Liver (tissue), 9 donors: ENCODE data around the gene BAG2. TPM values are rescaled to one million over a fixed set of nuclear protein-coding genes. Genes with fewer than 3 reads are reported as not detected.

Source experiments
- DNase-seq: peaks from one replicate; pipeline ENCODE4 v3.0.0-alpha.2; 2017; ENCODE audit warnings: low spot score
- H3K27ac ChIP-seq, 2 donors: one replicate each; pipeline ENCODE4 v1.7.0; 2013; ENCODE audit warnings: inconsistent platforms in 2 of 2, low read length in 2 of 2, control low read depth in 1 of 2, low read depth in 1 of 2, mild to moderate bottlenecking in 1 of 2
- H3K27me3 ChIP-seq, 4 donors: one replicate each; pipeline versions ENCODE4 v1.6.1 to v1.7.0; 2013; ENCODE audit warnings: low read length in 3 of 4, inconsistent platforms in 1 of 4, mild to moderate bottlenecking in 1 of 4, moderate library complexity in 1 of 4; ENCODE audit not compliant: control insufficient read depth in 4 of 4, insufficient read depth in 4 of 4
- H3K36me3 ChIP-seq, 4 donors: one replicate each; pipeline versions ENCODE4 v1.6.1 to v1.7.0; 2013; ENCODE audit warnings: low read length in 3 of 4, mild to moderate bottlenecking in 3 of 4, low read depth in 1 of 4, moderate library complexity in 1 of 4; ENCODE audit not compliant: control insufficient read depth in 4 of 4, insufficient read depth in 3 of 4
- H3K4me1 ChIP-seq, 4 donors: one replicate each; pipeline versions ENCODE4 v1.6.1 to v1.7.0; 2013; ENCODE audit warnings: low read length in 3 of 4, mild to moderate bottlenecking in 3 of 4, moderate library complexity in 1 of 4; ENCODE audit not compliant: control insufficient read depth in 4 of 4, insufficient read depth in 4 of 4
- H3K4me3 ChIP-seq, 3 donors: one replicate each; pipeline versions ENCODE4 v1.6.1 to v1.7.0; 2013; ENCODE audit warnings: low read length in 3 of 3, control low read depth in 1 of 3, low read depth in 1 of 3, mild to moderate bottlenecking in 1 of 3
- H3K9ac ChIP-seq, 2 donors: one replicate each; pipeline ENCODE4 v1.7.0; 2013; ENCODE audit warnings: low read length in 2 of 2, mild to moderate bottlenecking in 2 of 2, moderate library complexity in 2 of 2, control low read depth in 1 of 2, low read depth in 1 of 2
- H3K9me3 ChIP-seq, 4 donors: one replicate each; pipeline versions ENCODE4 v1.6.1 to v1.7.0; 2013; ENCODE audit warnings: low read length in 3 of 4; ENCODE audit not compliant: control insufficient read depth in 4 of 4
- EGR1 ChIP-seq, 2 donors: IDR thresholded peaks; 2 replicates each; pipeline ENCODE4 v1.6.1; 2016 to 2018; ENCODE audit warnings: antibody characterized with exemption in 2 of 2, low read depth in 2 of 2
- FOXA1 ChIP-seq: IDR thresholded peaks from 2 replicates; pipeline ENCODE4 v1.6.1; 2016; ENCODE audit warnings: antibody characterized with exemption
- FOXA2 ChIP-seq: IDR thresholded peaks from 2 replicates; pipeline ENCODE4 v1.6.1; 2016; ENCODE audit warnings: antibody characterized with exemption
- GABPA ChIP-seq, 2 donors: IDR thresholded peaks in 1 of 2; conservative IDR thresholded peaks in 1 of 2; 2 replicates each; pipeline ENCODE4 v1.6.1; 2016; ENCODE audit warnings: antibody characterized with exemption in 2 of 2, mild to moderate bottlenecking in 1 of 2, moderate library complexity in 1 of 2
- HNF4A ChIP-seq, 2 donors: conservative IDR thresholded peaks; 2 replicates each; pipeline ENCODE4 v1.6.1; 2016; ENCODE audit warnings: antibody characterized with exemption in 2 of 2, mild to moderate bottlenecking in 2 of 2
- HNF4G ChIP-seq: IDR thresholded peaks from 2 replicates; pipeline ENCODE4 v1.6.1; 2016; ENCODE audit warnings: antibody characterized with exemption
- JUND ChIP-seq, 2 donors: IDR thresholded peaks; 2 replicates each; pipeline ENCODE4 v1.6.1; 2016; ENCODE audit warnings: antibody characterized with exemption in 2 of 2
- NR2F2 ChIP-seq: IDR thresholded peaks from 2 replicates; pipeline ENCODE4 v1.6.1; 2016; ENCODE audit warnings: antibody characterized with exemption
- RAD21 ChIP-seq, 2 donors: IDR thresholded peaks; 2 replicates each; pipeline ENCODE4 v1.6.1; 2016; ENCODE audit warnings: antibody characterized with exemption in 2 of 2, mild to moderate bottlenecking in 2 of 2
- RXRA ChIP-seq, 2 donors: IDR thresholded peaks; 2 replicates each; pipeline ENCODE4 v1.6.1; 2017 to 2018; ENCODE audit warnings: antibody characterized with exemption in 2 of 2, mild to moderate bottlenecking in 1 of 2
- SP1 ChIP-seq: IDR thresholded peaks from 2 replicates; pipeline ENCODE4 v1.6.1; 2018; ENCODE audit warnings: antibody characterized with exemption, mild to moderate bottlenecking
- TAF1 ChIP-seq: conservative IDR thresholded peaks from 2 replicates; pipeline ENCODE4 v1.6.1; 2016; ENCODE audit warnings: antibody characterized with exemption, mild to moderate bottlenecking
- YY1 ChIP-seq: IDR thresholded peaks from 2 replicates; pipeline ENCODE4 v1.6.1; 2016; ENCODE audit warnings: antibody characterized with exemption, mild to moderate bottlenecking
- WGBS: extraction: QIAGEN DNeasy Blood & Tissue Kit; methylation state at CpG from one replicate; pipeline ENCODE4 v1.1.7; 2013; 5-methylcytosine and 5-hydroxymethylcytosine counted together
- polyA plus RNA-seq, 2 donors: library from polyadenylated mRNA; stranded (reverse) in 1 of 2; unstranded in 1 of 2; fragments of 200-250 nt in 1 of 2; fragments of >200 nt in 1 of 2; fragmentation: Nextera tagmentation in 1 of 2; extraction: Ambion mirVana in 1 of 2; gene quantifications; one replicate each; pipeline versions ENCODE4 v1.2.1 to v1.2.3, GENCODE V29; 2013 to 2015
- total RNA-seq, 2 donors: library from RNA; depleted of rRNA; stranded (reverse); fragments of >200 nt; gene quantifications; one replicate each; pipeline ENCODE4 v1.2.3, GENCODE V29; 2014
- TF ChIP-seq, protein P1 (sequence below): IDR thresholded peaks from 2 replicates; pipeline ENCODE4 v1.6.1; 2016; ENCODE audit warnings: antibody characterized with exemption, mild to moderate bottlenecking
- TF ChIP-seq, protein P2 (sequence below): fragments of 150-350 bp; IDR thresholded peaks from 2 replicates; pipeline ENCODE4 v1.5.1; 2017; ENCODE audit warnings: improper control_type of control experiment, low read depth, low read length; ENCODE audit not compliant: missing input control
- TF ChIP-seq, protein P3 (sequence below): IDR thresholded peaks from 2 replicates; pipeline ENCODE4 v1.6.1; 2016; ENCODE audit warnings: antibody characterized with exemption
- TF ChIP-seq, protein P4 (sequence below): IDR thresholded peaks from 2 replicates; pipeline ENCODE4 v1.6.1; 2016; ENCODE audit warnings: antibody characterized with exemption
- donor health status: healthy.
- donor health status: healthy.
- donor health status: healthy.
- donor health status: healthy.
- donor health status: healthy.

The BAG2 gene
- total and polyA plus RNA-seq, 4 donors = 1.8 to 4.9 (median 3.1) TPM

DNA sequence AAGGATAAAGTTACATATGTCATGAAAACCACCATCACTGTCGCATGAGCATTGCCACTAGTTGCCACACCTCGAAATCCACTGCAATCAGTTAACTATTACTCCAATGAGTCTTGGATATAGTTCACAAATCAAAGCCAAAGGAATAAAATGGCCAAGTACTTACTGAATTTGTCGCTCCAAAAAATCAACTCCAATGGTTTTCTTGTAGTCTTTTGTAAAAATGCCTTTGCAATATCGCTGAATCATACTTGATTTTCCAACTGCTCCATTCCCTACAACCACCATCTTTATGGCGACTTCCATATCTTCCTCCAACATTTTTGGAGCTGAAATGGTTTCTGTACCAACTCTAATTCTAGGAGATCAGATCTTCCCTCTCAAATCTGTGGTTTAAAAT lies 37.9 kb downstream of the BAG2 start:
- 97% methylated on average over 5 of the region's 5 CpGs for WGBS
- no peaks in the 10 kb centered on the region for H3K36me3 ChIP-seq
- no peaks in the 10 kb centered on the region for H3K27me3 ChIP-seq
- no peak for DNase-seq
- H3K9me3 ChIP-seq = no peaks in the 10 kb centered on the region
- no peak overlapping the region for H3K27ac ChIP-seq
- no peak overlapping the region for H3K9ac ChIP-seq
- H3K4me3 ChIP-seq = no peak overlapping the region
- H3K4me1 ChIP-seq = no peaks in the 10 kb centered on the region
- TF ChIP-seq TAF1 (no peak), HNF4A (conservative IDR thresholded peaks at IDR 0.05) (no peak), RAD21 (IDR thresholded peaks at IDR 0.05) (no peak)
- TF ChIP-seq, protein P1, sequence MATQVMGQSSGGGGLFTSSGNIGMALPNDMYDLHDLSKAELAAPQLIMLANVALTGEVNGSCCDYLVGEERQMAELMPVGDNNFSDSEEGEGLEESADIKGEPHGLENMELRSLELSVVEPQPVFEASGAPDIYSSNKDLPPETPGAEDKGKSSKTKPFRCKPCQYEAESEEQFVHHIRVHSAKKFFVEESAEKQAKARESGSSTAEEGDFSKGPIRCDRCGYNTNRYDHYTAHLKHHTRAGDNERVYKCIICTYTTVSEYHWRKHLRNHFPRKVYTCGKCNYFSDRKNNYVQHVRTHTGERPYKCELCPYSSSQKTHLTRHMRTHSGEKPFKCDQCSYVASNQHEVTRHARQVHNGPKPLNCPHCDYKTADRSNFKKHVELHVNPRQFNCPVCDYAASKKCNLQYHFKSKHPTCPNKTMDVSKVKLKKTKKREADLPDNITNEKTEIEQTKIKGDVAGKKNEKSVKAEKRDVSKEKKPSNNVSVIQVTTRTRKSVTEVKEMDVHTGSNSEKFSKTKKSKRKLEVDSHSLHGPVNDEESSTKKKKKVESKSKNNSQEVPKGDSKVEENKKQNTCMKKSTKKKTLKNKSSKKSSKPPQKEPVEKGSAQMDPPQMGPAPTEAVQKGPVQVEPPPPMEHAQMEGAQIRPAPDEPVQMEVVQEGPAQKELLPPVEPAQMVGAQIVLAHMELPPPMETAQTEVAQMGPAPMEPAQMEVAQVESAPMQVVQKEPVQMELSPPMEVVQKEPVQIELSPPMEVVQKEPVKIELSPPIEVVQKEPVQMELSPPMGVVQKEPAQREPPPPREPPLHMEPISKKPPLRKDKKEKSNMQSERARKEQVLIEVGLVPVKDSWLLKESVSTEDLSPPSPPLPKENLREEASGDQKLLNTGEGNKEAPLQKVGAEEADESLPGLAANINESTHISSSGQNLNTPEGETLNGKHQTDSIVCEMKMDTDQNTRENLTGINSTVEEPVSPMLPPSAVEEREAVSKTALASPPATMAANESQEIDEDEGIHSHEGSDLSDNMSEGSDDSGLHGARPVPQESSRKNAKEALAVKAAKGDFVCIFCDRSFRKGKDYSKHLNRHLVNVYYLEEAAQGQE = no peak

DNA sequence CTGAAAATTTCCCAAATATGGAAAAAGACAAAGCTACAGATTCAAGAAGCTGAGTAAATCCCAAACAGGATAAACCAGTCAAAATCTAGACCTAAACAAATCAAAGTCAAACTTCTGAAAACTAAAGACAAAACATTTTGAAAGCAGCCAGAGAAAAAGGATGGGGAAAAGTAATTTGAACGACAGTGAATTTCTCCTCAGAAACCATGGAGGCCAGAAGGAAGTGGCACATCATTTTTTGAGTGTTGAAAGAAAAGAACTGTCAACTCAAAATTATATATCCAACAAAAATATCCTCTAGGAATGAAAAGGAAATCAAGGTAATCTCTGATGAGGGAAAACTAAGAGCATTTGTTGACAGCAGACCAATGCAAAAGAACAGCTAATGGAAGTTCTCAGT lies 43.1 kb downstream of the BAG2 start:
- WGBS = 95% methylated on average over 1 of the region's 1 CpG
- Histone ChIP-seq H3K9ac (no peak overlapping the region), H3K4me1 (no peaks in the 10 kb centered on the region)

More for the DNA sequence above, 43.1 kb downstream of the BAG2 start:
- TF ChIP-seq YY1 (no peak), JUND (IDR thresholded peaks at IDR 0.05) (no peak), FOXA2 (no peak), NR2F2 (no peak), RXRA (IDR thresholded peaks at IDR 0.05) (no peak), GABPA (IDR thresholded peaks at IDR 0.05 in 1 of 2, conservative IDR thresholded peaks at IDR 0.05 in 1 of 2) (no peak), HNF4G (no peak), FOXA1 (no peak), EGR1 (IDR thresholded peaks at IDR 0.05; ENCODE audit: low read depth in 2 of 2) (no peak), TAF1 (no peak), RAD21 (IDR thresholded peaks at IDR 0.05) (no peak), SP1 (no peak)
- TF ChIP-seq, protein P1 = no peak
- TF ChIP-seq, protein P2, sequence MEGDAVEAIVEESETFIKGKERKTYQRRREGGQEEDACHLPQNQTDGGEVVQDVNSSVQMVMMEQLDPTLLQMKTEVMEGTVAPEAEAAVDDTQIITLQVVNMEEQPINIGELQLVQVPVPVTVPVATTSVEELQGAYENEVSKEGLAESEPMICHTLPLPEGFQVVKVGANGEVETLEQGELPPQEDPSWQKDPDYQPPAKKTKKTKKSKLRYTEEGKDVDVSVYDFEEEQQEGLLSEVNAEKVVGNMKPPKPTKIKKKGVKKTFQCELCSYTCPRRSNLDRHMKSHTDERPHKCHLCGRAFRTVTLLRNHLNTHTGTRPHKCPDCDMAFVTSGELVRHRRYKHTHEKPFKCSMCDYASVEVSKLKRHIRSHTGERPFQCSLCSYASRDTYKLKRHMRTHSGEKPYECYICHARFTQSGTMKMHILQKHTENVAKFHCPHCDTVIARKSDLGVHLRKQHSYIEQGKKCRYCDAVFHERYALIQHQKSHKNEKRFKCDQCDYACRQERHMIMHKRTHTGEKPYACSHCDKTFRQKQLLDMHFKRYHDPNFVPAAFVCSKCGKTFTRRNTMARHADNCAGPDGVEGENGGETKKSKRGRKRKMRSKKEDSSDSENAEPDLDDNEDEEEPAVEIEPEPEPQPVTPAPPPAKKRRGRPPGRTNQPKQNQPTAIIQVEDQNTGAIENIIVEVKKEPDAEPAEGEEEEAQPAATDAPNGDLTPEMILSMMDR = no peak
- TF ChIP-seq, protein P3, sequence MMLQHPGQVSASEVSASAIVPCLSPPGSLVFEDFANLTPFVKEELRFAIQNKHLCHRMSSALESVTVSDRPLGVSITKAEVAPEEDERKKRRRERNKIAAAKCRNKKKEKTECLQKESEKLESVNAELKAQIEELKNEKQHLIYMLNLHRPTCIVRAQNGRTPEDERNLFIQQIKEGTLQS = no peak
- TF ChIP-seq, protein P4, sequence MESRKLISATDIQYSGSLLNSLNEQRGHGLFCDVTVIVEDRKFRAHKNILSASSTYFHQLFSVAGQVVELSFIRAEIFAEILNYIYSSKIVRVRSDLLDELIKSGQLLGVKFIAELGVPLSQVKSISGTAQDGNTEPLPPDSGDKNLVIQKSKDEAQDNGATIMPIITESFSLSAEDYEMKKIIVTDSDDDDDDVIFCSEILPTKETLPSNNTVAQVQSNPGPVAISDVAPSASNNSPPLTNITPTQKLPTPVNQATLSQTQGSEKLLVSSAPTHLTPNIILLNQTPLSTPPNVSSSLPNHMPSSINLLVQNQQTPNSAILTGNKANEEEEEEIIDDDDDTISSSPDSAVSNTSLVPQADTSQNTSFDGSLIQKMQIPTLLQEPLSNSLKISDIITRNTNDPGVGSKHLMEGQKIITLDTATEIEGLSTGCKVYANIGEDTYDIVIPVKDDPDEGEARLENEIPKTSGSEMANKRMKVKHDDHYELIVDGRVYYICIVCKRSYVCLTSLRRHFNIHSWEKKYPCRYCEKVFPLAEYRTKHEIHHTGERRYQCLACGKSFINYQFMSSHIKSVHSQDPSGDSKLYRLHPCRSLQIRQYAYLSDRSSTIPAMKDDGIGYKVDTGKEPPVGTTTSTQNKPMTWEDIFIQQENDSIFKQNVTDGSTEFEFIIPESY = no peak
- no peaks in the 10 kb centered on the region for H3K27me3 ChIP-seq
- H3K9me3 ChIP-seq = no peaks in the 10 kb centered on the region
- H3K36me3 ChIP-seq = no peaks in the 10 kb centered on the region
- no peak overlapping the region for H3K27ac ChIP-seq
- no peak overlapping the region for H3K4me3 ChIP-seq
- no peak for DNase-seq
